NCI-H2227 (cell line): ENCODE data around the gene MXRA8.

Experiments
- DNase-seq: peaks from one replicate; lab custom pipeline; 2025; ENCODE audit not compliant: unreplicated experiment; lab: John Stamatoyannopoulos, UW

Gene MXRA8

DNA sequence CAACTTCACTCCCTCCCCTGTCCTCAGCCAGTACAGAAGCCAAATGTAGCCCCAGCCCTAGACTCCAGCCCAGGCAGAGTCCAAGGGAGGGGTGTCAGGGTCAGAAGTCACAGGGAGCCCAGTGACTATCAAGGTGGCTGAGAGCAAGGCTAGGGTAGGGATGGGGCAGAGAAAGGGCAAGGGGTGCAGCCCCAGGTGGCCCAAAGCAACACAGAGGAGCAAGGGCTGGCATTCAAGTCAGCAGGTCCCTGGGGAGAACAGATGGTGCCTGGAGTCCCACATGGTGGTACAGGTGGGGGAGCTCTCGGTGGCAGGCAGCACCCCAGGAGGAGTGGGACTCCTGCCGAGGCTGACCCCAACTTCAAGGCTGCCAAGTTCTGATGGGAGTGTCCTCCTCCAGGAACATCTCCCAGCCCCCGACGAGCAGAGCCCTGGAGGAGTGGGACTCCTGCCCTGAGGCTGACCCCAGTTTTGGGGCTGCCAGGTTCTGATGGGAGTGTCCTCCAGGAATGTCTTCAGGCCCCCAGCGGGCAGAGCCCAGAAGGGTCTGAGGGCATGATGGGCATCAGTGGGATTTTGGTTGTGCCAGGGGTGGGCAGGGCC lies 5.5 kb downstream of the MXRA8 start:
- DNase-seq, result no peak

DNA sequence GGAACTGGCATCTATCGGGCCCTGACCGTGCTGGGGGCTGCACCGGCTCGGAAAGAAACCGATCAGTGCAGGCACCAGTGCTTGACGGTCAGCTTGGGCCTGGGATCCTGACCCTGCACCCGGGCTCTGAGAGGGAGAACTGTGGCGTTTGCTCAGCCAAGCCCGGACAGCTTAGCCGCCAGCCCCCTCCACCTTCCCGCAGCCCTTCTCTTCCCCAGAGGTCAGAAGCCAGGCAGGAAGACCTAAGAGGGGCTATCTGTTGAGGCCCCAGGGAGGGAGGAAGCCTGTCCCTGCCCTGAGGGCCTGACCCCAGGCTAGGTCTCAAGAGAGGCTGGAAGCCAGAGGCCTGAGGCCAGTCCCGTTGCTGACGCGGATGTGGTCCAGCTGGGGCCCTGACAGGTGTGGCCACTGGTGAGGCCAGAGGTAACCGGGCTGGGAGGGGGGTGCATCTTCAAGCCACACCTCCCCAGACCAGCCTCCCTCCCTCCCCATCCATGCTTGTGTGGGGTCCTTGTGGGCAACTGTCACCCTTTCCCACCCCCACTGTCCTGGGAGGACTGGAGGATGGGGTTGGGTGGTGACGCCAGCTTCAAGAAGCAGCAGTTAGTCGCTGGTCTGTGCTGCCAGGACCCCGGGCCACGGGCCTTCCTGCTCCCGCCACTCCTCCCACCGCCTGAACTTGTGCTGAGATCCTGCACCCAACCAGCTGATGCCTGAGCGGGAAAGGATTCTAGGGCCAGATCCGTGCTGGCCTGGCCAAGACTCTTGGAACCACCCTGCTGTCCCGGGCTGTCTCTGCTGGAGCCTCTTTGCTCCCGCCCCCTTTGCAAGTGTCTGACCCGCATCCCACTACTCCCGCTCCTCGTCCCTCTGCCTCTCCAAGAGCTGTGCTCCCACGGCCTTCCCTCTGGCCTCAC lies 6.6 kb downstream of the MXRA8 start:
- no peak for DNase-seq

DNA sequence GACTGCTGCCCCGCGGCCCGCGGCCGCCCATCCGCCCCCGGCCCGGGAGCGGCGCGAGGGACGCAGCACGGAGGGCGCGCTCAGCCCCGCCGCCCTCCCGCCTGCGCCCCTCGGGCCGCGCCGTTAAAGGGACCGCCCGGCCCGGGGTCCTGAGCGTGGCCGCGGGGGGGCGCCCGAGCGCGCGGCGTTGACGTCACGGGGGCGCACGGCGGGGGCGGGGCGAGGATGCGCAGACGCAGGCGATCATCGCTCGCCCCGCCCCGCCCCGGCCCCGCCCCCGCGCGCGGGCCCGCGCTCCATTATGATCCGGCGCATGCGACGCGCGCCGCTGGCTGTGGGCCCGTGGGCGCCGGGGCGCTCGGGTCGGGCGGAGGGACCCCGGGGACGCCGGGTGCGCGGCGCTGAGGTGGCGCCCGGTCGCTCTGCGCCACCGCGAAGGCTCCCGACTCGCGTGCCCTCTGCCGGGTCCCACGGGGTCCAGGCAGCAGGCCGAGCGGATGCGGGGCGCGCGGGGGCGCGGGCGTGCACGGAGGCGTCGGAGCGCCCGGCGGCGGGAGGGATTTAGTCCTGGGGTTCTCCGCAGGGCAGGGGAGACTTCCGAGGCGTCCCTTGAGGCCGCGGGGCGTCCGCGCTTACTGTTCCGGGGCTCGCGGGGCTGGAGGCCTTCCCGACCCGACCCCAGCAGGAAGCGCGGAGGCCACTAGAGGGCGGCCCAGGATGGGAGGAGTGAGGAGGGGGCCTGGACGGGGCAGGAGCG lies 8.9 kb downstream of the MXRA8 start, which contains the start of gene DVL1:
Gene DVL1, minus strand, starts transcription at position 163 of the 757 bp plus-strand sequence. CDS start 353 bp downstream, outside the sequence.
- DNase-seq, result peak; percentile 78

DNA sequence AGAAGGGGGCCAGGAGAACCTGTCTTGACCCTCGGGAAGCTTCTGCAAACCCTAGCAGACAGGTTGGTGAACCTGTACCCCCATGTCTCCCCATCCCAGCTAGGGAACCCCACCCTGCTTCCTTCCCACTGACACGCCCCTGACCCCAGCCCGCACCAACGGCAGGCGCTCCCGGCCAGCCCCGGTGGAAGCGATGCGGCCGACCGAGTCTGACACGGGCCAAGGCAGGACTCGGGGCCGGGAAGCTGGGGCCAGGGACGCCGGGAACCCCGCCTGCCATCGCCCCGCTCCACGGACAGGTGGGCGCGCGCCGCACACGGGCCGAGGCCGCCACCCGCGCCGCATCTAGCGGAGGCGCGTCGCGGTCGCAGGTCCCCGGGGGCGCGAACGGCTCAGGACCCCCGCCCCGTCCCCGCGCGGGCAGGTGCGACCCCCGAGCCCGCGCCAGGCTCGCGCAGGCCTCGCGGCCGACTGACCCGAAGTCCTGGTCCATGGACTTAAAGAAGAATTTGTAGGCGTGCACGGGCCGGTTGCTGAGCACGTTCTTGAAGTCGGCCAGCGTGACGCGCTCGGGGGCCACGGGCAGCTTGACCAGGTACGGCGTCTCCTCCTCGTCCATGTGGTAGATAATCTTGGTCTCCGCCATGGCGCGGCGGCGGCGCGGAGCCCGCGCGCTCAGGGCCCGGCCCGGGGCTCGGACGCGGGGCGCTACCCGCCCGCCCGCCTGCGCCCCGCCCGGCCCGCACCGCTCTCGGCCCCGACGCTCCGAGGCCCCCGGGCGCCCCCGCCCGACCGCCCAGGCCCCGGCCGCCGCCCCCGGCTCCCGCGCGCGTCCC lies 9.7 kb downstream of the MXRA8 start:
- peak; percentile 59 for DNase-seq

DNA sequence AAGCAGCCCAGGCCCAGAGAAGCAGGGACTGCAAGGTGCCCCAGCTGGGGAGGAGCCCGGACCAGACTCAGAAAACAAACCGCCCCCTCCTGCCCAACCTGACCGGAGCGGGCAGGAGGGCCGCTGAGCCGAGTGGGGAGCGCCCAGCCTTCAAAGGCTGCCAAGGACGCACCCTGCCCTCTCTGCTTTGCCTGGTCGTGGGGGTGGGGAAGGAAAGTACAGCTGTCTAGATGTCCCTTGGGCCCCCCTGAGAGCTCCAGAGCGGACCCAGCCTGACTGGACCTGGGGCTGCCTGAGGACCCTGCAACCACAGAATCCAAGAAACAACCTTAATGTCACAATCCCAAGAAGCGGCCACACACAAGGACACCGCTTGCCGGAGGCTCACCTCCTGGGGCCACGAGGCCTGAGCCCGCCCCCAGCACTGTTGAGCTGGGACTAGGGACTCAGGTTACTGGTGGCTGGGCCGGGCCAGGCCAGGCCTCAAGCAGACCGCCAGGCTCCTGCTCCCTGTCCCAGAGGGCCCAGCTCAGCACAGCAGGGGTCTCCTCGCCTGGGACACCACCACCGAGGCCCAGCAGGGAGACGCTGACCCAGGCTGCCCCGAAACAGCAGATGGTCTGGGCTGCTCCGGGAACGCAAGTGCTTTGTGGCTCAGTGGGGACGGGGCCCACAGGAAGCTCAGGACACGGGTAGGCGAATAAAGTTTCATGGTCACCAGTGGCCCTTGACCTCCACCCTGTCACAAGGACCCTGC lies 10.5 kb downstream of the MXRA8 start:
- DNase-seq, result no peak

DNA sequence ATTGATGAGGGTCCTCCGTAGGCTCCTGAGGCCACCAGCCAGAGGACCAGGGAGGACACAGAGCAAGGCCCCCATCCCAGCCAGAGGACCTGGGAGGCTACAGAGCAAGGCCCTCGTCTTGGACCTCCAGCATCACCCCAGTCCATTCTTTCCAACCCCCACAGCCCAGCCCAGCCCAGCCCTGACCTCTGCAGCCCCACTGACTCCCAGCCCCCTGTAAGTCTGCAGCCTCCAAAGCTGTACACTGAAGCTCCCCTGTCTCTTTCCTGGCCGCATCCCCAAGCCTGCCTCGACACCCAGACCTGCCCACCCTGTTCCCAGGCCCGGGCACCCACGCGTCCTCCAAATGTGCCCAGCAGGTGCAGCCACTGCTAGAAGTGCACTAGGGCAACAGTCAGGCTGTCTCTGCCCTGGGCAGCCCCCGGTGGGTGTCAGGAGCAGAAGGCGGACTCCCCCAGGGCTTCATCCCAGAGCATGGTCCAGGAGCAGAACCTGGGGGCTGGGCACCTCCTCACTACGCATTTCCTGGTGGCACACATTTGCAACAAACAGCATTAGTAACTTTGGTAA lies 11.2 kb downstream of the MXRA8 start:
- no peak for DNase-seq

DNA sequence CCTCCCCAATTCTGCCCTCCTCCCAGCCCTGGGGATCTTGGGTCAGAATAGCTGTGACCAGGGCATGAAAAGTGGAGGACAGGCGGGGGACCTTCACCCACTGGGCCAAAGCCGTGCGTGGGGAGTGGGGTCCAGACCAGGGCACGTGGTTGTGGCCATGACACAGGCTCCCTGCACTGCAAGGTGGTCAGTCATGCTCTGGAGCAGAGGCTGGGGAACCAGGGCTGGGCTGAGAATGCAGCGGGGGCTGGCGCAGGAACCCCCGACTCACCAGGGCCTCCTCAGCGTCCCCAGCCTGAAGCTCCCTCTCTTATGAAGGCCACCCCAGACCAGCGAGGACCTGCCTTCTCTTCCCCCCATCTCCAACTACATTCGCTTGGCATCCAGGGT lies 11.9 kb downstream of the MXRA8 start:
- DNase-seq, result no peak

DNA sequence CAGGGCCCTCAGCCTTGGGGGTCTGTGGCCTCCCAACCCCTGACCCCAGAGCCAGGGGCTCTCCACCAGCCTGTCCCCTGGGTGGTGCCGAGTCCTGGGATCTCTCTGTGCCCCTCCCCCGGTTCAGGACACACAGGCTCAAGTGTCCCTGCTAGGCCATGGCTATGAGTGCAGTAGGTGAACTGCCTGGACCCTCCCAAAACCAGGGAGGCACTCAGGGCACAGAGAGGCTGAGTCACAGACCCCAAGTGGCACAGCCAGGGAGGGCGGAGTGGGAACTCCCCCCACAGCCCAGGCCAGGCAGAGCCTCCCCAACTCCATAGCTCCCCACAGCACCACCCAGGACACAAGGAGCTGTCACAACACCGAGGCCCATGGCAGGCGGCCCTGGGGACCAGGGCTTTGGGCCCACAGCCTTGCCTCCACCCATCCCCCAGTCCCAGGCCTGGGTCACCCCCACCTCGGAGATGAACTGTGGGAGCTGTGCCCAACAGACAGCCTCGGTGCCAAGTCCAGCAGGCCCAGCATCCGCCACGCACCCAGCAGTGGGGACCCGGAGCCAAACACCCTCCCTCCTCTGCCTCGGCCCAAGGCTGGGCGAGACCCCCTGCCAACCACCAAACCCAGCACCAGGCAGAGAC lies 12.4 kb downstream of the MXRA8 start:
- DNase-seq, result no peak

DNA sequence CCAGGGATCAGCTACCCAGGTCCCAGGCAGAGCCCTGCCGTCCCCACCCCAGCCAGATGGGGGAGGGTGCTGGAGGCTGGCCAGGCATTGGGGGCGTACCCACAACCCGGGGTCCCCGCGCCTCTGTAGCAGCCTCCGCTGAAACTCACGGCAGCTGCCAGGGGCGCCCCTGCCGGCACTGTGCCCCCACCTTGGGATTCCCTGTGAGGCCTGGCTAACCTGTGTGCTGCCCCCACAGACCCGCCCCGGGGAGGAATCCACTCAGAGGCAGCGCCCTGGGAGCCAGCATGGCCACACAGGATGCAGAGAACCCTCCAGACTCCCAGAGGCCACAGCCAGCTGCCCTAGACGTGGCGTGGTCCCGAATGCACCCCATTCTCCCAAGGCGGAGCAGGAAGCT lies 13.0 kb downstream of the MXRA8 start:
- DNase-seq, result no peak

DNA sequence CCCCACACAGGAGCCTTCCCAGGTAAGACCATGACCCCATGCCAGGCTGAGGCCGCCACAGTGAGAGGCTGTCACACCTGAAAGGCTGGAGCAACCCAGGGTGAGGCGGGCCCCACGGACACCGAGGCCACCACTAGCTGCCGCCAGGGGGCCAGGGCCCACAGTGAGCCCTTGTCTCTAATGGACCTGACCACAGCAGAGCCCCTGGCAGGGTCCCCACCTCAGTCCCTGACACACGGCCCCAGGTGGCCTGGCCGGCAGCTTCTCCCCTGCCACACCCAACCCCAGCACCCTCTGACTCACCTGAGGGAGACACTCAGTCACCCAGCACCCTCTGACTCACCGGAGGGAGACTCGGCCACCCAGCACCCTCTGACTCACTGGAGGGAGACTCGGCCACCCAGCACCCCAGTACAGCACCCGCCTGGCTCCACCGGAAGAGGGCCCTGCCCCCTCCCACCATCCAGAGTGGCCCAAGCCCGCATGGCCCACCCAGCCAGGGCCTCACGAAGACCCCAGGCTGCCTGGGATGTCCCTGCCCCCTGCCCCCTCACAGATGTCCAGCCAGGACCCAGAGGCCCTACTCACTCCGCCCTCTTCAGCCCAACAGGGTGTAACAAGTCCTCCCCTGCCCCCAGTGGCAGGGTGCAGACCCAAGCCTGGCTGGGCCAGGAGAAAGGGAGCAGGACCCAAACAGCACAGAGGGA lies 13.5 kb downstream of the MXRA8 start:
- no peak for DNase-seq

DNA sequence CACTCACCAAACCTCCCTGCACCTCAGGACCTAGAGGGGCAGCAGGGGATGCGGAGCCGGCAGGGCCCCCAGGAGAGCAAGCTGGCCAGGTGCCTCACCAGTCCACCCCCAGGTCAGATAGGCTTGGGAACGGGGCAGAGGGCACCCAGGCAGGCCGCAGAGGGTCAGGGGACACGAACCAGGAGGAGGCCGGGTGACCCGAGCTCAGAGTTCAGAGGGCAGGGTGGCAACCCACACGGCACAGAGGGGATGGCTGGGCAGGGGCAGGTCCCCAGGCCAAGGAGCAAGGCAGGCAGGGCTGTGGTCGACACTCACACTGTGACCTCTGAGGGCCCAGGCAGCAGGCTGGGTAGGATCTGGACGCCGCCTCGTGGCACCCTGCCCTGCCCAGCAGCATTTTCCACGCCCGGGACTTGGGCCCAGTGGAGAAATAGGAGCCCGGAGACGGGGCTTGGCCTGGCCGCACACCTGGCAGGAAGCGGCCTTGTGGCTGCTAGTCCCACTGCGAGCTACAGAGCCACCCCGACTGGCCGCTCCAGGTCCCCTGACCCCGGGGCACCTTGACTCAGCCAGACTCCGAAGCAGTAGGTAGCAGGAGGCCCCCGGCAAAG lies 14.4 kb downstream of the MXRA8 start:
- DNase-seq, result no peak

DNA sequence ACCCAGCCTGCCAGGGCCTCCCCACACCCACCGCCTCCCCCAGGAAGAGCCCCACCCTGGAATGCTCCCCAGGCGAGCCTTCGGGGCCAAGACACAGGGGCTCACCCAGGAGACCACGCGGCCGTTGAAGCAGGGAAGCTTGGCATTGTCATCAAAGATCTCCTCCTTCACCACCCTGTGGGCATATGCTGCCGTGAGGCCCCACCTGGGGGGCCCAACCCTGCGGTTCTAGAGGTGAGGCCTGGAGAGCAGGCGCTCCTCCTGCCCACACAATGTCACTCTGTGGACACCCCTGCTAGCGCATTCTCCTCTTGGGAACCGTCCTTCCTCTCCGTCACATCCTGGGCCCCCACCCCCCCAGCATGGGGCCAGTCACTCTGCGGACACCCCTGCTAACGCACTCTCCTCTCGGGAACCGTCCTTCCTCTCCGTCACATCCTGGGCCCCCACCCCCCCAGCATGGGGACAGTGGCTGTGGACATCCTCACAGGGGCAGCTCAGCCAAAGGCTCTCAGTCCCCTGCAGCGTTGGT lies 15.7 kb downstream of the MXRA8 start:
- DNase-seq, result no peak

DNA sequence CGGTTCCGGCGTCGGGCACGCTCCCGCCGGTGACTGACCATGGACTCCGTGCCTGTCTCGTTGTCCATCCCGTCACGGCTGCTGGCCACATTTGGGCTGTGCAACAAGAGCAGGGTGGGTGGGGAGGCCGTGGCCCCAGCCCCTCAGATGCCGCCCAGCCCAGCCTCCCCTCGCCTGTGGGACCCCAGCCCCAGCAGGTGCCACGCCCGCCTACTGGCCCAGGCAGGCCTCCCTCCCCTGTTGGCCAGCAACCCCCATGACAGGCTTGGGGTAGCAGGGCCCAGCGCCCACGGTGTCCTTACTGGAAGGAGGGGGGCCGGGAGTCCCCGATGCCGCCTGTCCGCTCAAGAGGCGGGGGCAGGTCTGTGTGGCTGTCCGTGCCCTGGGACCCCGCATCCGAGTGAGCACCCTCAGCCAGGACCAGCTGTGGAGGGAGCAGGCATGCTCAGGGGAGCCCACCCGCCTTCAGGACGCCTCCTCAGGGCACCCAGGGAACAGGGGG lies 16.2 kb downstream of the MXRA8 start:
- DNase-seq, result no peak

DNA sequence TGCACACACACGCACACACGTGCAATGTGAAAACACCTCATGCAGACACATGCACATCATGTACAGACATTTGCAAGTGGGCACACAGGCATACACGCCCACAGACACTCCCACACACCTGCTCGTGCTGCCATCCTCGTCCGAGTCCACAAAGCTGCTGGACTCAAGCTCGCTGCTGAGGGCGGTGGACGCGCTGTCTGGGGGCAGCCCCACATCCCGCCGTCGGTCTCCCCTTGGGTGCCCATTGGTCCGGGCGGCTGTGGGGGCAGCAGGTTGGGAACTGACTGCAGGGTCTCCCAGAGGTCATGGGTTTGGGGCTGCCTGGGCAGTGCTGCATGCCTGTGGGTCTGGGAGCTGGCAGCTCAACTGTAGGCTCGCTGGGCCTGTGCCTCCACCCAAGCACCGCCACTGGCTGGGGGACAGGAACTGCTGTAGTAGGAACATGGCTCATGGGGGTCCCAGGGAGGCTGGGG lies 16.8 kb downstream of the MXRA8 start:
- DNase-seq, result no peak

DNA sequence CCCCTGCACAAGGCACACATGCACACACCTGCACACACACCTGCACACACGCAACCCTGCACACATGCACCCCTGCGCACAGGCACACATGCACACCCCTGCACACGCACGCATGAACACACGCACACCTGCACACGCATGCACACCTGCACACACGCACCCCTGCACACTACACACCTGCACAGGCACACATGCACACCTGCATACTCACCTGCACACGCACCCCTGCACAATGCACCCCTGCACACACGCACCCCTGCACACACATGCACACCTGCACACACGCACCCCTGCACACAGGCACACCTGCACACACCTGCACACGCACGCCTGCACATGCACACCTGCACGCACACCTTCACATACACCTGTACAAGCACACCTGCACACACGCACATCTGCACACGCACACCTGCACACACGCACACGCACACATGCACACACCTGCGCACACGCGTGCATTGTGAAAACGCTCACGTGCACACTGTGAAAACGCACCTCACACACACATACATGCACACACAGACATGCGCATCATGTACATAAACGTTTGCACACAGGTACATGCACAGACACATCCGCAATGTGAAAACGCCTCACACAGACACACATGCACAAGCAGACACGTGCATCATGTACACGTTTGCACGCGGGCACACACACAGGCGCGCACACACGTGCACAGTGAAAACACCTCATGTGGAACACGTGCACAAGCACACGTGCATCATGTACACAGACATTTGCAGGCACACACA lies 17.4 kb downstream of the MXRA8 start:
- DNase-seq, result no peak

DNA sequence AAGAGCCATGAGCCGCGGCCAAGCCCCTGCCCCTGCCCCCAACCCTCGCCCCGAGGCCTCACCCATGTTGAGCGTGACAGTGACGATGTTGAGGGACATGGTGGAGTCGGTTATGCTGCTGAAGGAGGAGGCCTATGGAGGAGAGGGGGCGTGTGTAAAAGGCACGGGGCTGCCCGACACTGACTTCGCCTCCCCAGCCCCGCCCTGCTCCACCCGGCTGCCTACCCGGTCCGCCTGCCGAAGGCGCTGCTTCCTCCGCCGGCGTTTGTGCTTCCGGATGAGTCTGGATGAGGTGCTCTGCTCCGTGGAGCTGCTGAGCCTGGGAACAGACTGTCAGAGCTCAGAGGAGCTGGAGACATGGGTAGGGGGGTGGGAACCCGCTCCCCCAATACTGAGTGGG lies 18.2 kb downstream of the MXRA8 start:
- DNase-seq, result no peak

DNA sequence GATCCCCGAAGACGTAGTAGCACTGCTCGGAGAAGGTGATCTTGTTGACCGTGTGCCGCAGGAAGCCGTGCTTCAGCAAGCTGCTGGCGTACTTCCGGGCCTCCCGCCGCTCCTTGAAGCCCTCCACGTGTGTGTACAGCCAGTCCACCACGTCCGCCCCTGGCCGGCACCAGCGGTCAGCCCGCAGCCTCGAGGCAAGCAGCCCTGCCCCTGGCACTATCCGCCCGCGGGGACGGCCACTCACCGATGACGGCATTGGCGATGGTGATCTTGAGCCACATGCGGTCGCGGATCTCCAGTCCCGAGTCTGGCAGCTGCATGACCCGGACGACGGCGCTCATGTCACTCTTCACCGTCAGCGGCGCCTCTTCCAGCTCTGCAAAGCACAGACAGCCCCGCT lies 20.1 kb downstream of the MXRA8 start:
- DNase-seq, result no peak
